ENCODE data around the gene SPINK14. TPM values are rescaled to one million over a fixed set of nuclear protein-coding genes. Genes with fewer than 3 reads are reported as not detected.

SPINK14 gene
- total RNA-seq, 1 experiment from 2014 or later, result not detected

DNA sequence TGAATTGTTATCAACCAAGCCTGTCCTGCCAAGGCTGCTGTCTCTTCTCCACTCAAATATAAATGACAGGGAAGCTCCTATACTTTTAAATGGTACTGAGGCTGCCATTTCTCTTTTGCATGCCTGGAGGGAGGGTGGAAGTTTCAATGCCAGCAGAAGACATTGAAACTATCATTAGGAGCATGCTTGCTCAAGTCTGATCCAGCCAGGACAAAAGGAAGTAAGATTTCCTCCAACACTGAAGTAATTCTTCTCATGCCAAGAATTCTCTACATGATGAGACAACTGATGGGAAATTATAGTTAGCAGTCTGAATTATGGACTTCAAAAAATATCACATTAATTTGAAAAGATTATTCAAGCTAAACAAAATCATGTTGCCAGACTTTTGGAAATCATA is 39.9 kb downstream of the SPINK14 start:
- Histone ChIP-seq H3K4me3 (no peak overlapping the region), H3K4me1 (replicated peaks) (no peaks in the 10 kb centered on the region), H3K27me3 (replicated peaks) (no peaks in the 10 kb centered on the region; the same call in 1 of the 2 replicates), H3K9me3 (replicated peaks) (no peaks in the 10 kb centered on the region; the same call in 1 of the 2 replicates), H3K27ac (no peak overlapping the region), H3K36me3 (no peaks in the 10 kb centered on the region)
- no peak for DNase-seq (ENCODE audit: low read depth in 1 of 2, low spot score in 2 of 2)

- no peaks in the 10 kb centered on the region for H3K36me3 ChIP-seq
- no peak for DNase-seq (ENCODE audit: low read depth in 1 of 2, low spot score in 2 of 2)
These were observed 40.9 kb downstream of the SPINK14 start for GRCh38 chr5:148209151-148209770.

DNA sequence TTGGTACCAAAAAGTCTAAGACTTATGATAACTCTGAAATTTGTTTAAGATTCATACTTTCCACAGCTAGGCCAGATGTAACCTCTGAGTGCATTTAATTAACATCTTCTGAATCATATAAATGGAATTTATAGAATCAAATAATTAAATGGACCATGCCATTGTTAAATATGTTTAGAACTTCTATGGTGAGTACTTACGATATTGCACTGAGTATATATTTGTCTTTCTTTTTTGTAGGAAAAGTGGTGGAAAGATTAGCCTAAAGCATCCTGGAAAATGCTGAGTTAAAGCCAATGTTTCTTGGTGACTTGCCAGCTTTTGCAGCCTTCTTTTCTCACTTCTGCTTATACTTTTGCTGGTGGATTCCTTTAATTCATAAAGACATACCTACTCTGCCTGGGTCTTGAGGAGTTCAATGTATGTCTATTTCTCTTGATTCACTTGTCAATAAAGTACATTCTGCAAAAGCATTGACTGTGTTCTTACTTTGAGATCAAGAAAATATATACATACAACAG is 46.4 kb downstream of the SPINK14 start:
- Histone ChIP-seq H3K4me1 (replicated peaks) (no peaks in the 10 kb centered on the region), H3K4me3 (no peak overlapping the region), H3K27me3 (replicated peaks) (no peaks in the 10 kb centered on the region), H3K36me3 (no peaks in the 10 kb centered on the region), H3K27ac (no peak overlapping the region), H3K9me3 (replicated peaks) (no peaks in the 10 kb centered on the region)
- DNase-seq (ENCODE audit: low read depth in 1 of 2, low spot score in 2 of 2), result no peak

More at GRCh38 chr5:148209151-148209770, 40.9 kb downstream of the SPINK14 start:
- Histone ChIP-seq H3K4me1 (replicated peaks) (no peaks in the 10 kb centered on the region), H3K4me3 (no peak overlapping the region), H3K9me3 (replicated peaks) (no peaks in the 10 kb centered on the region; the same call in 1 of the 2 replicates), H3K27ac (no peak overlapping the region), H3K27me3 (replicated peaks) (no peaks in the 10 kb centered on the region)

DNA sequence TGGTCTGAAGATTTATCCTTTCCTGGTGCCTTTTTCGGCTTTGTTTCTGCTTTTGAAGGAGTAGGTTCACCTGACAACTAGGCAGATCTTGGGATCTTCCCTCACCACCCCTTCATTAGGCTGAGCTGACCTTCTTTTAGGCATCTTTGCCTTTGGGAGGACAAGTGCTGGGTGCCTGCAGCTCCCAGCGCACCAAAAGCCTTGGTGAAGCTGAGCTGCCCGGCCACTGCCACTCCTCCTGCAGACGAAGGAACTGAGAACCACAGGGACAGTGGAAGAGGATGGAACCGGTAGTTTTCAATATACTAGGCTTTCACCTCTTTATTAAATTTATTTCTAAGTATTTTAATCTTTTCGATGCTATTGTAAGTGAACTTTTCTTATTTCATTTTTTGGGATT is 53.2 kb downstream of the SPINK14 start:
- Histone ChIP-seq H3K4me1 (replicated peaks) (no peaks in the 10 kb centered on the region), H3K27ac (no peak overlapping the region), H3K9me3 (replicated peaks) (no peaks in the 10 kb centered on the region), H3K27me3 (replicated peaks) (no peaks in the 10 kb centered on the region), H3K36me3 (no peaks in the 10 kb centered on the region), H3K4me3 (no peak overlapping the region)
- no peak for DNase-seq (ENCODE audit: low read depth in 1 of 2, low spot score in 2 of 2)

GRCh38 chr5:148224117-148224742 is 55.9 kb downstream of the SPINK14 start:
- no peaks in the 10 kb centered on the region for H3K36me3 ChIP-seq
- H3K4me1 ChIP-seq (replicated peaks), result no peaks in the 10 kb centered on the region
- no peak overlapping the region for H3K27ac ChIP-seq
- no peaks in the 10 kb centered on the region for H3K27me3 ChIP-seq (replicated peaks)
- H3K4me3 ChIP-seq, result no peak overlapping the region
- DNase-seq (ENCODE audit: low read depth in 1 of 2, low spot score in 2 of 2), result no peak
- no peaks in the 10 kb centered on the region for H3K9me3 ChIP-seq (replicated peaks)

Other genes starting within 250 kb of the SPINK14 start
- not detected in 2 replicates for gene SPINK5, start 104.6 kb upstream of the SPINK14 start, total RNA-seq (2014; rRNA removed; shearing (Covaris generic))
- gene SPINK6, start 34.5 kb downstream of the SPINK14 start, total RNA-seq (2014; rRNA removed; shearing (Covaris generic)), result not detected in 2 replicates
- gene MARCOL, start 70.0 kb downstream of the SPINK14 start, total RNA-seq (2014; rRNA removed; shearing (Covaris generic)), result not detected in 2 replicates
- gene SPINK13, start 100.2 kb downstream of the SPINK14 start, total RNA-seq (2014; rRNA removed; shearing (Covaris generic)), result not detected in 2 replicates
- gene SPINK7, start 143.9 kb downstream of the SPINK14 start, total RNA-seq (2014; rRNA removed; shearing (Covaris generic)), result not detected in 2 replicates
- gene SPINK9, start 167.0 kb downstream of the SPINK14 start, total RNA-seq (2014; rRNA removed; shearing (Covaris generic)), result not detected in 2 replicates
- gene FBXO38, start 215.4 kb downstream of the SPINK14 start, total RNA-seq (2014; rRNA removed; shearing (Covaris generic)), result 58.4 and 60.2 TPM in 2 replicates